Testis (tissue), 2 donors: ENCODE results near the gene CAPZB.

Experiments used
- CTCF ChIP-seq, 3 experiments: fragments of 450-650 bp in 2 of 3; fragments of 200-600 bp in 1 of 3; sonication (generic) in 1 of 3; IDR thresholded peaks; one replicate each; pipeline ENCODE4 v1.5.1; 2016 to 2019; ENCODE audit warnings: antibody characterized with exemption in 3 of 3, mild to moderate bottlenecking in 2 of 3, moderate library complexity in 1 of 3
- POLR2A ChIP-seq: fragments of 450-650 bp; IDR thresholded peaks from one replicate; pipeline ENCODE4 v1.6.1; 2017; ENCODE audit warnings: antibody characterized with exemption, mild to moderate bottlenecking, moderate library complexity

- TF ChIP-seq CTCF (IDR thresholded peaks at IDR 0.05) (no peak), POLR2A (no peak)
Measured at GRCh38 chr1:19371226-19372135, 113.9 kb downstream of the CAPZB start.
